Head of caudate nucleus (tissue), 42 donors: ENCODE results near the gene GLB1L.
A peak's percentile ranks its signal among the peaks of the same experiment; 100 is the strongest.
"Not testable (repeated sequence)": the region's sequence is repeated elsewhere in the genome, so short reads cannot be mapped to it uniquely, and the experiment has no call there.

Experiments
- DNase-seq, 42 donors: peaks; one replicate each; pipeline versions ENCODE4 v3.0.0 to v3.0.0-alpha.2; 2020 to 2021; ENCODE audit warnings: mixed read lengths in 7 of 42
- intact Hi-C: fragments of 100-400 bp; cut with DNase I; formaldehyde crosslinking; loops from one replicate; pipeline ENCODE4 v1.15.0; 2022

Gene GLB1L

GRCh38 chr2:219245148-219245898 is at the start of gene GLB1L, which contains the start of gene STK16:
Gene GLB1L (minus strand): TSS chr2:219245444. CDS start chr2:219243573, 1,871 bp downstream.
Gene STK16 (plus strand): TSS chr2:219245479. CDS start chr2:219246000, 521 bp downstream.
- intact Hi-C loops: loop anchor here (2.0 kb wide), 1 partner anchor 19 kb away; no protein-coding TSS in a partner anchor
- peak; percentile 82 to 98 (median 94) for DNase-seq

- peak; percentile 56 to 92 (median 84) for DNase-seq
- intact Hi-C loops: loop anchor here (2.0 to 5.0 kb wide), 3 partner anchors 16 to 132 kb away; partner anchors contain the start of genes ANKZF1, ATG9A, DNAJB2 and NHEJ1
Observed at GRCh38 chr2:219294356-219295351, 49.4 kb upstream of the GLB1L start.

GRCh38 chr2:219293736-219294231 is 48.5 kb upstream of the GLB1L start:
- DNase-seq: peak in 5 of 42 donors; percentile 8 to 42 (median 25)
- intact Hi-C loops: loop anchor here (2.0 kb wide), 1 partner anchor 15 kb away; the partner anchor contains the start of gene DNAJB2

DNA sequence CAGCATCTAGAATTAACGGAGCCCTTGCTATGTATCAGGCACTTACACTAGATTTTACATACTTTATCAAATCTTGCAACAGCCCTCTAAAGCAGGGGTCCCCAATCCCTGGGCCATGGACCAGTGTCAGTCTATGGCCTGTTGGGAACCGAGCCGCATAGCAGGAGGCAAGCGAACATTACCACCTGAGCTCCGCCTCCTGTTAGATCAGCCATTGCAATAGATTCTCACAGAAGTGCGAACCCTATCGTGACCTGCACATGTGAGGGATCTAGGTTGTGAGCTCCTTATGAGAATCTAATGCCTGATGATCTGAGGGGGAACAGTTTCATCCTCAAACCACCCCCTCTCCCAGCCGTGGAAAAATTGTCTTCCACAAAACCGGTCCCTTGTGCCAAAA is 47.4 kb upstream of the GLB1L start:
- peak in 3 of 42 donors; percentile 17 to 35 (median 32) for DNase-seq
- intact Hi-C loops: no loop called here

GRCh38 chr2:219291910-219292490 is 46.8 kb upstream of the GLB1L start:
- peak in 6 of 42 donors; percentile 6 to 34 (median 16) for DNase-seq
- intact Hi-C loops: no loop called here

DNA sequence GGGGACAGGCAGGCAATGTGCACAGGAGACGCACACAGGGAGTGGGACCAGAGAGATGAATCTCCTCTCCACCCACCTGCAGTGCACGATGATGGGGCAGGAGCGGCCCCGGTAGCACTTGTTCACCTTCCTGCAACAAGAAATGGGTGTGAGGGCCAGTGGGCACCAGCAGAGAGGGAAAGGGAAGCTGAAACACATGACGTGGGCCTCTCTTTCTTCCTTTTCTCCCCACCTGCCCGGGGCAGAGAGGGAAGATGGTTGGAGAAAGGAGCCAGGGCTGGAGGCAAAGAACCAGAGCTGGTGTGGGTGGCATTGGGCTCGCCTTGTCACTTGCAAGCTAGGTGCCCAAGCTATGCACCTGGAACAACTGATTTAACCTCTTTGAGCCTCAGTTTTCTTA is 46.1 kb upstream of the GLB1L start:
- intact Hi-C loops: no loop called here

DNA sequence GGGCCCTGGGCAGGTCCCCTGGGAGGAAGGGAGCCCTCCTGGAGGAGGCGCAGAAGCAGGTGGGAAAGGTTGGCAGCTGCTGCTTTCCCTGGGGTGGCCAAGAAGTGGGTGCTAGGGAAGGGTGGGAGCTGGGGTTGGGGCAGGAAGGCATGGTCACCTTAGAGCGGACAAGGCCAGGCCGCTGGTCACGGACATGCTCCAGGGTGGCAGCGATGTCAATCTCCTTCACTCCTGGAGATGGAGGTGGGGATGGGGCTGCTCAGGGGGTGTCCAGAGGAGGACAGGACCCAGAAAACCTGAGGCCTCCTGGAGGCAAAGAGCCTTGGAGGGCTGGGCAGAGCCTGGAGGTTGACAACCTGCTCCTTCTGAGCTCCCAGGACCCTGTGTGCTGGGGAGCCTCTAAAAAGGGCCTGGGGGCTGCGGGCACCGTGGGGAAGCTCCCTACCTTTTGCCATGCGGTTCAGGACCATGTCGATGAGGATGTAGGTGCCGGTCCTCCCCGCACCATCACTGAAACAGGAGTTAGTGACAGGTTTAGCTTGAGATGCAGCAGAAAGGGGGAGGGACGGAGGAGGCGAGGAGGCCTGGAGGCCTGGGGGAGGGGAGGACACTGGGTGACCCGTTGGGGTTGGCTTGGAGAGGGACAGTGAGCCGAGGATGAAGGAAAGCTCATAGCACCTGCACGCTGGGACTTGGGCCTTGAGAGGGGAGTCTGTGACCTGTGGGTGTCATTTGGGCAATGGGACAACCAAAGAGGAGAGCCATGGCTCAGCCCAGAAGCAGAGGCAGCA is 45.3 kb upstream of the GLB1L start:
- DNase-seq: peak in 4 of 42 donors; percentile 25 to 34 (median 27)
- intact Hi-C loops: no loop called here

More for the DNA sequence above, 46.1 kb upstream of the GLB1L start:
- peak in 7 of 42 donors; percentile 7 to 41 (median 25) for DNase-seq

DNA sequence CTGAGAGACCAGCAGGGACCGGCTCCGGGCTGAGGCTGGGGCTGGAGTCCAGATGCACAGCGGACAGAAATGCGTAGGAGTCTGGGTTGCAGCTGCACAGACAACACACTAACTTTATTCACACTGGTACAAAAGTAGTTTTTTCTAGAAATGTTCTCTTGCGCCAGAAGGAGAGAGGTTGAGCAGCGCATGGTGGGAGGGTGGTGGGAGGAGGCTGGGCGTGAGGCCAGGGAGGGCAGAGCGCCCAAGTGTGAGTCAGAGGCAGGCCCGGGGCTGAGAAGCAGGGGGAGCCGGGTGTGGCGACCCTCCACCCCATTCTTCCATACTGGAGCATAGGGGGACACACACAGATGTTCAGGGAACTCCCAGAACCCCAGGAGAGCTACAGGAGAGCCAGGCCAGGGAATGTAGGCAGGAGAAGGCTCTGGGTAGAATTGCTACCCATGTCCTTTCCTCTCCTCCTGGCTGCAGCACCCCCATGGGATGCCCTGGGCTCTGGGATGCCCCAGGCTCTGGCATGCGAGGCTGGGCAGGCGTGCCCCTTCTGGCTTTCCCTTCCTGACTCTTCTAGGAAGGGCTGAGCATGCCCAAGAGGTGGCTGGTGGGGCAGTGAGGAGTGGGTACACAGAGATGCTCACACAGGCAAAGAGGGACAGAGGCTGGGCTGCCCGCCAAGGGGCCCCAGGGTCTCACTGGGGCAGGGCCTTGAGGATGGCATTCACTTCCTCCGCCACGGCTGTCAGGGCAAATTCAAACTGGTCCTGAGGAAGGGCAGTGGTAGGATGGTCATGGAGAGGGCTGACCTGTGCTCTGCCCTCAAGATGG is 44.5 kb upstream of the GLB1L start:
- intact Hi-C loops: no loop called here

DNA sequence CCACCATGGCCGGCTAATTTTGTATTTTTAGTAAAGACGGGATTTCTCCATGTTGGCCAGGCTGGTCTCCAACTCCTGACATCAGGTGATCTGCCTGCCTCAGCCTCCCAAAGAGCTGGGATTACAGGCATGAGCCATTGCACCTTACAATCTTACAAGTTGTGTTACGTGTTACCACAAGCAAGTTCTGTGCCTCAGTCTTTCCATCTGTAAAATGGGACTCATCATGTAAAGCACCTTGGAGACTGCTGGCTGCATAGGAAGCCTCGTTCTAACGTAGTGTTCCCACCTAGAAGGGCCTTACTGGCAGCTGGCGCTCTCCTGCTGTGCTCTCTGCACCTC is 43.9 kb upstream of the GLB1L start:
- peak in 1 of 42 donors; percentile 10 for DNase-seq
- intact Hi-C loops: no loop called here

More for the DNA sequence above, 44.5 kb upstream of the GLB1L start:
- peak; percentile 70 to 94 (median 85) for DNase-seq

DNA sequence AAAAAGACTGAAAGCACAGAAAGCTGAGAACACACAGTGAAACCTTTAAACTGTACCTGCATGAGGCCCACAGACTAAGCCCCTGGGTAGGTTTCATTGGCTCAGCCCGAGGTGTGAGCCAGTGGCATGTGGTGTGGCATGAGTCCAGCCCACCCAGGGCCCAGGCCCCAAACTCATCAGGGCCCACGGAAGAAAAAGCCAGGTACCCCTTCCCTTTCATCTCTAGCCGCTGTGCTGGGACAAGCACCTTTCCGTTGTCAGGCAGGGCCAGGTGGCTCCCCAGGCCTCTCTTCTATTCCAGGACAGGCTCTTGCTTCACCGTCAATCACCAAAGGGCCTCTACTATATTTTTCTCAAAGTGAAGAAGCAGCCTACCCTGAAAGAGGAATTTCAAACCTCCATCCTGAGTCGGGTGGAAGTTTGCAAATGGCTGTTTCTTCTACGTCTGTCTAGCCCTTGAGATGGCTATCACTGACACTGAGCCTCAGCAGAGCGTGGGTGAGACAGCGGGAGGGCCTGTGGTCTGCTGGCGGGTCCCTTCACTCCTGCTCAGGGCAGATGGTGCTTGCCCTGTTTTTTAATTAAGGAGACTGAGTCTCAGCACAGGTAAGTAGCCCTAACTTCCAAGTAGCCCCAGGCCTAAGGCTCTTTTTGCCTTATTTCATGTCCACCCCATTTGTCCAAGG is 42.5 kb upstream of the GLB1L start:
- peak in 3 of 42 donors; percentile 2 to 35 (median 9) for DNase-seq
- intact Hi-C loops: no loop called here

DNA sequence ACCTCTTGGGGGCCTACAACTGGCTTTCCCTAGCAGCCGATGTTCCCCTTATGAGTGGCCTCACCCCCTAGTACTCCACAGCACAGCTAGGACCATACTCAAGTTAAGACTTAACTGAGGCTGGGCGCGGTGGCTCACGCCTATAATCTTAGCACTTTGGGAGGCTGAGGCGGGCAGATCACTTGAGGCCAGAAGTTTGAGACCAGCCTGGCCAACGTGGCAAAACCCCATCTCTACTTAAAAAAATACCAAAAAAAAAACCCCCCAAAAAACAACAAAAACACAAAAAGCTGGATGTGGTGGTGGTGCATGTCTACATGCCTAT is 41.8 kb upstream of the GLB1L start:
- intact Hi-C loops, DNase-seq: not testable (repeated sequence)

- DNase-seq: peak in 31 of 42 donors; percentile 26 to 79 (median 60)
- intact Hi-C loops: no loop called here
Observed at GRCh38 chr2:219286436-219287115, 41.3 kb upstream of the GLB1L start.

GRCh38 chr2:219285894-219286425 is 40.7 kb upstream of the GLB1L start:
- intact Hi-C loops: no loop called here
- peak in 41 of 42 donors; percentile 58 to 91 (median 79) for DNase-seq

GRCh38 chr2:219285373-219285735 is 40.1 kb upstream of the GLB1L start:
- peak in 2 of 42 donors; percentile 29 to 45 for DNase-seq
- intact Hi-C loops: no loop called here

- intact Hi-C loops: no loop called here
- peak in 1 of 42 donors; percentile 36 for DNase-seq
Observed at GRCh38 chr2:219284501-219285372, 39.5 kb upstream of the GLB1L start.
